ENCODE data around the gene POTEI. TPM values are rescaled to one million over a fixed set of nuclear protein-coding genes. Genes with fewer than 3 reads are reported as not detected.
"Not testable (repeated sequence)": the region's sequence is repeated elsewhere in the genome, so short reads cannot be mapped to it uniquely, and the experiment has no call there.

POTEI gene
- total RNA-seq, 3 donors from 2014 or later = not detected

- not testable (repeated sequence) for H3K4me3 Mint-ChIP-seq; H3K4me1 Mint-ChIP-seq (ENCODE audit: low read depth); ATAC-seq; DNase-seq; H3K9me3 Mint-ChIP-seq; H3K36me3 Mint-ChIP-seq (ENCODE audit: insufficient read depth); H3K27me3 Mint-ChIP-seq (ENCODE audit: low read depth)
These were observed 90.3 kb downstream of the POTEI start for GRCh38 chr2:130418845-130419244.

- H3K4me3 Mint-ChIP-seq; H3K27me3 Mint-ChIP-seq (ENCODE audit: low read depth); H3K36me3 Mint-ChIP-seq (ENCODE audit: insufficient read depth); H3K9me3 Mint-ChIP-seq; ATAC-seq; DNase-seq; H3K4me1 Mint-ChIP-seq (ENCODE audit: low read depth): not testable (repeated sequence)
These were observed 92.4 kb downstream of the POTEI start for GRCh38 chr2:130416693-130417092.

Other genes with a start within 250 kb of the POTEI start
- 100 to 1,000 TPM; 316 to 326 (median 319) TPM for gene IMP4, start 166.4 kb downstream of the POTEI start, total RNA-seq
- 10 to 100 TPM; 26.6 to 30.4 (median 30.0) TPM for gene PTPN18, start 153.3 kb downstream of the POTEI start, total RNA-seq
- not detected for gene CFC1B, start 11.9 kb upstream of the POTEI start, total RNA-seq
- gene CFC1, start 90.2 kb upstream of the POTEI start, total RNA-seq = under 1 TPM in 1 of 3 donors, not detected in 2; 0.18 TPM
- not detected for gene POTEJ, start 102.1 kb upstream of the POTEI start, total RNA-seq
- gene GPR148, start 219.7 kb upstream of the POTEI start, total RNA-seq = not detected
- not detected for gene AMER3, start 246.2 kb upstream of the POTEI start, total RNA-seq

All from activated T-cell treated with anti-CD3 and anti-CD28 coated beads, Interleukin-2, amount 50 U/mL, for 4 hours (primary cell).